MG63 (cell line): Measurements from ENCODE around the gene ADCY6. TPM values are rescaled to one million over a fixed set of nuclear protein-coding genes. Genes with fewer than 3 reads are reported as not detected.

Source experiments
- DNase-seq: peaks from one replicate; pipeline ENCODE4 v3.0.0-alpha.2; 2020
- H3K27me3 ChIP-seq: fragments of 250-450 bp; sonication (Bioruptor Pico); 2 replicates; pipeline ENCODE4 v1.5.1; 2020; ENCODE audit warnings: mild to moderate bottlenecking, moderate library complexity
- H3K36me3 ChIP-seq: fragments of 250-450 bp; sonication (Bioruptor Pico); 2 replicates; pipeline ENCODE4 v1.5.1; 2020; ENCODE audit warnings: mild to moderate bottlenecking, moderate library complexity
- H3K4me3 ChIP-seq: fragments of 250-450 bp; sonication (Bioruptor Pico); 2 replicates; pipeline ENCODE4 v1.5.1; 2020; ENCODE audit warnings: mild to moderate bottlenecking, moderate library complexity
- H3K9me3 ChIP-seq: fragments of 250-450 bp; sonication (Bioruptor Pico); 2 replicates; pipeline ENCODE4 v1.5.1; 2020; ENCODE audit warnings: mild to moderate bottlenecking, moderate library complexity
- total RNA-seq: library from RNA; depleted of rRNA; stranded (reverse); fragments of >200 nt; shearing (Covaris generic); gene quantifications from 2 replicates; pipeline ENCODE4 v1.2.3, GENCODE V29; 2014; ENCODE audit warnings: low replicate concordance

The ADCY6 gene
- total RNA-seq, 1 experiment from 2014 or later, result 30.4 TPM

DNA sequence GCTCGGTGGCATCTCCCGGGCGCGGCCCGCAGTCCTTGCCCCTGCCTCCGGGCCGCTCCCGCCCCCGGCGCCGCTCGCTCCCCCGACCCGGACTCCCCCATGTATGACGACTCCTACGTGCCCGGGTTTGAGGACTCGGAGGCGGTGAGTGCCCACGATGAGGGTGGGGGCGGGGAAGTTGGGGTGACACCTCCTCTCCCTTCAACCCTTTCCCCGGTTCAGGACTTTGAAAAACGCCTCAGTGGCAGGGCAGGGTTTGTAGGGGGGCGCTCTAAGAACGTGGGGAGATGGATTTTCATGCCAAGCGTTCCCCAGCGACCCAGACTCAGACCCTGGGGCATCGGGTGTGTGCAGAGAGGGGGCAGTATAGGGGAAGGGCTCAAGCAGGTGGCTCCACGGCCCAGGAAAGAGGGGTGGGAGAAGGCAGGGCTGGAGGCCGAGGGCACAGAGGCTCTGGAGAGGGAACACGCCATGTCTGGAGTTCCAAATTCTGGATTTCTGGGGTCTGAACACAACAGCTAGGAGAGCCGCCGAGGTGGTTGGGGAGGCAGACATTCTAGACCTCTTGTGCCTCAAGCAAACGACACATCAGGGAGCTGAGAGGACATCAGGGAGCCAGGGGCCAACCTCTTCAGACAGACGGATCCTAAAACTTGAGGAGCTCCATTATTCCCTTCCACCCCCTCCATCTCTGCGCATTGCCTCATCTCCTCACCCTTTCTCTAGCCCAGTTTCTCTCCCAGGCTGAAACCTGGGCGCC is 30.1 kb upstream of the ADCY6 start:
- DNase-seq, result peak; percentile 25
- Histone ChIP-seq H3K27me3 (no peaks in the 10 kb centered on the region), H3K36me3 (no peaks in the 10 kb centered on the region), H3K9me3 (no peaks in the 10 kb centered on the region), H3K4me3 (peak overlapping the region; percentile 66)

DNA sequence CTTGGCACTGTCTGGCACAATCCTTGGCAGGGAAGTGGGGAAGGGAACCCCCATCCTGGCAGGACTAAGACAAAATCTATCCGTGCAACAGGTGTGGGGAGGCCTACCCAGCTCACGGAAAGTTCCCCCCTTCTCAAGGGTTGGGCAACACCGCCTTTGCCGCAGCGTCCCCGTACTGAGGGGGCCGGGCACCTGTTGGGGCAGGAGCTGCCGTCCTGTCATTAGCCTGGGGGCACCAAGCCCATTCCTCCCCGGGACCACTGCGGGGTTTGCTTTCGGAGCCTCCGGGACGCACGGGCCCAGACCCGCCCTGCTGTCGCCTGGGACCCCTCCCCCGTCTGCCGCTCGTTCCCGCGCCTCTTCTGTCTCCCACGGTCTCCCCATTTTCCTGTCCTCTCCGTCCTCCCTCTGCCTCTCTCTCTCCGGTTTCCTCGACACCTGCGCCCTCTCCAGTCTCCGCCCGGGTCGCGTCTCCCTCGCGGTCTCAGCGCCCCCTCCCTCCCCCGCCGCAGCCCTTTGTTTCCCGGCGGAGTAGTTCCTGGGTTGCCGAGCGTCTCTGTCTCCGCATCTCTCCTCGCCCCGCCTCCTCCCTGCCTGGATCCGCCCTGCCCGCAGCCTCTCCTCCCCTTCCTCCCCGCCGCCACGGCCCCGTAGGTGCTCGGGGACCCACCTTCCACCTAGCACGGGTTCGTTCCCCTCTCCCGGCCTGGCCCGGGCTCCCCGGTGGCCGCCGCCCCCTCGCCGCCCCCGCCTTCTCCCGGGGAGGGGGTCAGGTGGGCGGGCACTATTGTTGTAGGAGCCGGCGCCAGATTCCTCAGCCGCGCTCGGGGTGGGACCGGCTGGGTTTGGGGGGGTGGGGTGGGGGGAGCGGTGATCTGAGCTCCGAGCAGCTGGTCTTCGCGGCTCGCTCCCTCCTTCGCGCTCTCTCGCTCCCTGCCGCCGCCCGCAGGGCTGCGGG is 29.3 kb upstream of the ADCY6 start, which contains the start of gene CACNB3:
Gene CACNB3, plus strand, starts transcription at position 624 of the 958 bp plus-strand sequence. CDS start 434 bp downstream, outside the sequence.
- DNase-seq, result peak; percentile 63
- Histone ChIP-seq H3K36me3 (no peaks in the 10 kb centered on the region), H3K4me3 (peak within 1 kb of the TSS; percentile 66), H3K27me3 (no peaks in the 10 kb centered on the region), H3K9me3 (no peaks in the 10 kb centered on the region)

GRCh38 chr12:48816143-48816854 is 27.4 kb upstream of the ADCY6 start:
- Histone ChIP-seq H3K9me3 (no peaks in the 10 kb centered on the region), H3K27me3 (no peaks in the 10 kb centered on the region), H3K36me3 (no peaks in the 10 kb centered on the region), H3K4me3 (peak overlapping the region; percentile 66)
- DNase-seq, result no peak

DNA sequence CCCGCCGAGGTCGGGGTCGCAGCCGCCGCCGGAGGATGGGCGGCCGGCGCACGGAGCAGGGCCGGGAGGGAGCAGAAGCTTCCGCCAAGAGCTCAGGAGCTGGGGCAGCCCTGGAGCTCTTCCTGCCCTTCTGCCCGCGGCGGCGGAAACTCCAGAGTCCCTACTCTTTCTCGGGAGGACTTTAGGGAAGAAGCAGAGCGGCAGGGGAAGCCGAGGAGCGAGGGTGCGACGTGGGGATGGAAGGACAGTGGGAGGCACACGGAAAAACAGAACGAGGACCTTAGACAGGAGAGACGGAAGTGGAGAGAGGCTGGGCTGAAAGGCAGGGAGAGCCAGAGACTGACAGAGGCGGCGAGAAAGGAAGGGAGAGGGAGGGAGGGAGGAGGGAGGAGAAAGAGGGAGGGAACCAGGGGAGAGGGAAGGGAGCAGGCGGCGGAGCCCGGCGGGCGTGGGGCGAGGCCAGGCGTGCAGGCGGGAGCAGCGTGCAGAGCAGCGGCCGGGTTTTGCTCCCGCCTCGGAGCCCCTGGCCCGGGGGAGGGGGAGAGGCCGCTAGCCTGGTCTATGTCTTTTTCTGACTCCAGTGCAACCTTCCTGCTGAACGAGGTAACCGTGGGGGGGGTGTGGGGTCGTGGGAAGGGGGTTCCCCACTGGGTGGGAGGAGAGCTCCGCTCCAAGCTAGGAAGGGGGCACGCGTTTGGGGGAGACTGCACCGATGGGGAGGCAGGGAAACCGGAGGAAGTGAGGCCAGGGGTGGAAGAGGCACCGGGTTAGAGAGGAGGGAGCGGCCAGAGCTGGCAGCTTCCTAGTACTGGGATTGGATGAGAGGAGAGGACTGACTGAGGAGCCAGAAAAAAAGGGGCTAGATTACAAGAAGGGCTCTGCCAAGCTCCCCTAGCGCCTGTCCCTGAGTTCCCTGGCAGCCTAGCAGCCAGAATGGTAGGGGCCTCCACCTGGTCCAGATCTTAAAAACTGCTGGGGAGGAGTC is 26.5 kb upstream of the ADCY6 start:
- Histone ChIP-seq H3K36me3 (no peaks in the 10 kb centered on the region), H3K27me3 (no peaks in the 10 kb centered on the region), H3K9me3 (no peaks in the 10 kb centered on the region), H3K4me3 (peak overlapping the region; percentile 66)
- DNase-seq, result peak; percentile 86

- DNase-seq, result peak; percentile 83
- no peaks in the 10 kb centered on the region for H3K27me3 ChIP-seq
- H3K4me3 ChIP-seq, result peak overlapping the region; percentile 66
- no peaks in the 10 kb centered on the region for H3K9me3 ChIP-seq
- no peaks in the 10 kb centered on the region for H3K36me3 ChIP-seq
Observed at GRCh38 chr12:48814262-48815125, 25.6 kb upstream of the ADCY6 start.

DNA sequence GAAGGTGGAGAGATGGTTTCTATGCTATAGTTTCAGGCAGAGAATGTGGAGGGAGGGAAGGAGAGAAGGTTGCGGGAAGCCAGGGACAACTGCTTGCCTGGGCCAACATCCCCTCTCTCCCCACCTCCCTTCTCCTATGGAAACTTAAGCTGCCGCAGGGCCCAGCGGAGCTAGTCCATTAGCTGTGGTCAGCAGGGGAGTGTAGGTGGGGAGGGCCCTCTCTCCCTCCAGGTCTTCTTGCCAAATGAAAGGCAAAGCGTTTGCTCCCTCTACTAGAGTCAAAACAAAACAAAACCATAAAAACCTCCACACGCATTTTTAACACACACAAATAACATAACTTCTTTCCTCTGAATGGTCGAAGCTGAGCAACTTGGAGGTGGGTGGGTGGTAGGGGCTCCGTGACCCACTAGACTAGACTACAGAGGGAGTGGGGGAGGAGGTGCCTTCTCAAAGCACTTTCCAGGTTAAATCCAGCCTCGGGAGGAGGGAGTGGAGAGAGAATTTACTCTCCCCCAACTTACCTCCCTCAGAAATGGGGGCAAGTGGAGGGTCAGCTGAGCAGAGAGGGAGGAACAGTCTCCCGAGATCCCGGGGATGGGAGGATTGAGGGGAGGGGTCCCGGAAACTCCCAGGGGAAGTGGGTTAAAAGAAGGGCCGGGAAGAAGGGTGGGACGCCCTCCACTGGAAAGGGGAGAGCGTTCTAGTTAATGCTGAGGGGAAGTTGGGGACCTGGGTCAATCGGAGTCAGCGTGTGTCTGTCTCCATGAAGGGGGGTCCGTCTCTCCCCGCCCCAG is 24.8 kb upstream of the ADCY6 start:
- H3K9me3 ChIP-seq, result no peaks in the 10 kb centered on the region
- no peaks in the 10 kb centered on the region for H3K27me3 ChIP-seq
- DNase-seq, result no peak
- no peaks in the 10 kb centered on the region for H3K36me3 ChIP-seq
- H3K4me3 ChIP-seq, result peak overlapping the region; percentile 66

- no peak overlapping the region for H3K4me3 ChIP-seq
- DNase-seq, result peak; percentile 74
Observed at GRCh38 chr12:48812389-48812788, 23.5 kb upstream of the ADCY6 start.

GRCh38 chr12:48811437-48812090 is 22.7 kb upstream of the ADCY6 start:
- H3K36me3 ChIP-seq, result no peaks in the 10 kb centered on the region
- H3K9me3 ChIP-seq, result no peaks in the 10 kb centered on the region
- H3K27me3 ChIP-seq, result no peaks in the 10 kb centered on the region
- no peak for DNase-seq
- no peak overlapping the region for H3K4me3 ChIP-seq

More at GRCh38 chr12:48812389-48812788, 23.5 kb upstream of the ADCY6 start:
- H3K27me3 ChIP-seq, result no peaks in the 10 kb centered on the region
- no peaks in the 10 kb centered on the region for H3K36me3 ChIP-seq
- no peaks in the 10 kb centered on the region for H3K9me3 ChIP-seq

DNA sequence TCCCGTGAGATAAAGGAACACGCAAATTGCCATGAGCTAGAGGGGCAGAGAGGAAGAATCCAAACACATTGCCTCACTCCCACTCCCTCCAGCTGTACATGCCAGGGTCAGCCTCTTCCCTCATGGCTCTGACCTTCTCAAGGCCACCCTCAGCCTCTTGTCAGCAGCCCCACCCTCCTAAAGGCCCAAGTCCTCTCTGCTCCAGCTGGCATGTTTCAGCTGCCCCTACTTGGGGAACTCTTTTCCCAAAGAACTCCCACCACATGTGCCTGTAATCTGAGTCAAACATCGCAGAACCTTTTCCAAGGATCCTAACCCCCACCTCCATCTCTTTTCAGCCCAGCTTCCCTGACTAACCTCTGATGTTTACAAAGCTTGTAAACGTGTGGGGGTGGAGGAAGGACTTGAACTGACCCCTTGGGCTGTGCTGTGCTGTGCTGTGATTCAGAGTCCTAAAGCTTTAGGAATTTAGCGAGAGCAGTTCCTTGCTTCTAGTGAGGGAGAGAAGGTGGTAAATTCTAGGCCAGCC is 22.1 kb upstream of the ADCY6 start:
- H3K9me3 ChIP-seq, result no peaks in the 10 kb centered on the region
- H3K36me3 ChIP-seq, result no peaks in the 10 kb centered on the region
- H3K4me3 ChIP-seq, result no peak overlapping the region
- H3K27me3 ChIP-seq, result no peaks in the 10 kb centered on the region
- peak; percentile 85 for DNase-seq

GRCh38 chr12:48807981-48808380 is 19.1 kb upstream of the ADCY6 start:
- Histone ChIP-seq H3K9me3 (no peaks in the 10 kb centered on the region), H3K36me3 (no peaks in the 10 kb centered on the region), H3K4me3 (no peak overlapping the region), H3K27me3 (no peaks in the 10 kb centered on the region)
- no peak for DNase-seq

GRCh38 chr12:48803675-48804074 is 14.8 kb upstream of the ADCY6 start:
- H3K27me3 ChIP-seq, result no peaks in the 10 kb centered on the region
- no peak for DNase-seq
- H3K36me3 ChIP-seq, result no peaks in the 10 kb centered on the region

DNA sequence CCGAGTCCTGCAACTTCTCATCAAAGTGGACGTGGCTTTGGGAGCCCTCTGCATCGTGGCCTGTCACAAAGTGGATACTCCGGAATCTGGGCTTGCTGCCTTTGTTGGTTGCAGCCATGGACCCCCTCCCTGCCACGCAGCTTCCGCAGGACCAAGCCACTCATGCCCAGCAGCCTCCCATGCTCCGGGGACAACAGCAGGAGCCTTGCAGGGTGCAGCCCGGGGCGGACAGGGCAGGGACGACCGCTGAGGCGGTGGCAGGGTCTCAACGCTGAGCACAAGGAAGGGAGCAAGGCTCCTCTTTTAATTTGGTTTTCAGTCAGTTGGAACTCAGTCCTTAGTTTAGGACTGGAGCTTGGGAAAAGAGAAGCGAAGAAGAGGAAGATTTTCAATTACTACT is 12.1 kb upstream of the ADCY6 start:
- Histone ChIP-seq H3K9me3 (no peaks in the 10 kb centered on the region), H3K36me3 (no peaks in the 10 kb centered on the region), H3K4me3 (no peak overlapping the region), H3K27me3 (no peaks in the 10 kb centered on the region)
- DNase-seq, result no peak

More at GRCh38 chr12:48803675-48804074, 14.8 kb upstream of the ADCY6 start:
- Histone ChIP-seq H3K9me3 (no peaks in the 10 kb centered on the region), H3K4me3 (no peak overlapping the region)

DNA sequence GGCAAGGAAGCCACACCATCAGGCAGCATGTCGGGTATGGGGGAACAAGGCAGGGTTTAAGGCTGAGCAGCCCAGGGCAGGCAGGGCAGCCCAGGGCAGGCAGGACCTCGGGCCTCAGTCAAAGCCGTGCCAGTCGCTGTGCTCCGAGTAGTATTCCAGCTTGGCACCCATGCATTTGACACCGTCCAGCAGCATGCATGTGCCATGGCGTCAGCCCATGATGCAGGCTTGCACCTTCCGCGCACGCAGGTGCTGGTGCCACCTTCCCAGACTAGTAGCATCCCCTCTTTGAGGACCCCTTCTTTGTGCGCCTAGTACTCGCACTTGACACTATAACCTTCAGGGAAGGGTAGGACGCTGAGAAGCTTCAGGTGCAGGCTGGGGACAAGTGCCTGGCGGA is 11.6 kb upstream of the ADCY6 start:
- Histone ChIP-seq H3K9me3 (no peaks in the 10 kb centered on the region), H3K36me3 (no peaks in the 10 kb centered on the region), H3K4me3 (no peak overlapping the region), H3K27me3 (no peaks in the 10 kb centered on the region)
- DNase-seq, result no peak

- no peaks in the 10 kb centered on the region for H3K36me3 ChIP-seq
- no peak overlapping the region for H3K4me3 ChIP-seq
- no peaks in the 10 kb centered on the region for H3K27me3 ChIP-seq
- DNase-seq, result no peak
- H3K9me3 ChIP-seq, result no peaks in the 10 kb centered on the region
Observed at GRCh38 chr12:48796976-48797375, 8.1 kb upstream of the ADCY6 start.
